Prostate gland (tissue), 2 donors: ENCODE measurements around the gene ENAH. TPM values are rescaled to one million over a fixed set of nuclear protein-coding genes. Genes with fewer than 3 reads are reported as not detected.
"Not testable (repeated sequence)": the region's sequence is repeated elsewhere in the genome, so short reads cannot be mapped to it uniquely, and the experiment has no call there.

Source experiments
- DNase-seq: peaks from one replicate; pipeline ENCODE4 v3.0.0-alpha.2; 2019; ENCODE audit warnings: low spot score
- H3K27ac ChIP-seq, 2 donors: fragments of 200-600 bp; sonication (generic); 2 replicates each; pipeline ENCODE4 v1.5.1; 2017 to 2019
- H3K27me3 ChIP-seq: fragments of 200-600 bp; sonication (generic); replicated peaks from 2 replicates; pipeline ENCODE4 v1.5.1; 2019; ENCODE audit not compliant: insufficient read depth
- H3K36me3 ChIP-seq, 2 donors: fragments of 200-600 bp; sonication (generic); 1 replicate in 1 of 2; 2 replicates in 1 of 2; pipeline versions ENCODE4 v1.5.1 to v1.8.1; 2017 to 2019
- H3K4me1 ChIP-seq: fragments of 200-600 bp; sonication (generic); replicated peaks from 2 replicates; pipeline ENCODE4 v1.5.1; 2019
- H3K4me3 ChIP-seq, 2 donors: fragments of 200-600 bp; sonication (generic); 2 replicates each; pipeline ENCODE4 v1.5.1; 2017 to 2019
- H3K9me3 ChIP-seq: fragments of 200-600 bp; sonication (generic); 2 replicates; pipeline ENCODE4 v1.5.1; 2017
- POLR2A ChIP-seq: fragments of 450-650 bp; IDR thresholded peaks from one replicate; pipeline ENCODE4 v1.6.1; 2016; ENCODE audit warnings: antibody characterized with exemption, mild to moderate bottlenecking
- POLR2AphosphoS5 ChIP-seq: sonication (generic); formaldehyde crosslinking; IDR thresholded peaks from one replicate; pipeline ENCODE4 v1.6.1; 2017; ENCODE audit warnings: antibody characterized with exemption
- WGBS: methylation state at CpG from one replicate; pipeline ENCODE4 v1.1.5; 2018; 5-methylcytosine and 5-hydroxymethylcytosine counted together
- intact Hi-C: fragments of 100-400 bp; cut with DNase I; formaldehyde crosslinking; loops from one replicate; pipeline ENCODE4 v1.14.2; 2022
- total RNA-seq, 2 donors: library from RNA; depleted of rRNA; stranded (reverse); fragments of >200 nt; gene quantifications; one replicate each; pipeline ENCODE4 v1.1.0, GENCODE V29; 2016
- TF ChIP-seq, protein P1 (sequence below), 4 experiments: fragments of 200-600 bp in 2 of 4; fragments of 450-650 bp in 2 of 4; sonication (generic) in 2 of 4; IDR thresholded peaks; 1 replicate in 3 of 4; 2 replicates in 1 of 4; pipeline ENCODE4 v1.5.1; 2016 to 2019; ENCODE audit warnings: antibody characterized with exemption in 4 of 4, mild to moderate bottlenecking in 2 of 4, moderate library complexity in 2 of 4

ENAH gene
- total RNA-seq, 2 donors from 2014 or later: 36.4 to 93.6 TPM

DNA sequence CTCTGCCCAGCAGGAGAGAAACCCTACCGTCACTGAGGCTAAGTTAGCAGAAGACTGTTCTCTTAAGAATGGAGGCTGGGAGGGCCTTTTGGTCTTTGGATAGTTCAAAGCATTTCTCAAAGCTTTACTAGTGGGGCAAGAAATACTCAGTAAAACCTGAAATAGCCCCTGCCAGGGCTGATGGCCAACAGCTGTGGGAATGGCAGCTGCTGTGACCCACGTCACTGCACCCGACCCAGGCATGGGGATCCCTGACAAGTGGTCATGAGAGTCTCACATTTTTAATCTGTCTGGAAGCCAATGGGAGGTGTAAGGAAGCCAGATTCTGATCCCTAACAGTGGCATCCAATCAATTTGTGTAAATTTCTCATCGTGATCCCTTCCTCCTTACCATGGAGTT is 44.5 kb upstream of the ENAH start:
- Histone ChIP-seq H3K4me3 (no peak overlapping the region), H3K4me1 (no peaks in the 10 kb centered on the region), H3K27ac (peak overlapping the region in 1 of 2 donors; percentile 3), H3K9me3 (no peaks in the 10 kb centered on the region), H3K36me3 (no peaks in the 10 kb centered on the region), H3K27me3 (no peaks in the 10 kb centered on the region)
- intact Hi-C loops: no loop called here
- TF ChIP-seq, protein P1, sequence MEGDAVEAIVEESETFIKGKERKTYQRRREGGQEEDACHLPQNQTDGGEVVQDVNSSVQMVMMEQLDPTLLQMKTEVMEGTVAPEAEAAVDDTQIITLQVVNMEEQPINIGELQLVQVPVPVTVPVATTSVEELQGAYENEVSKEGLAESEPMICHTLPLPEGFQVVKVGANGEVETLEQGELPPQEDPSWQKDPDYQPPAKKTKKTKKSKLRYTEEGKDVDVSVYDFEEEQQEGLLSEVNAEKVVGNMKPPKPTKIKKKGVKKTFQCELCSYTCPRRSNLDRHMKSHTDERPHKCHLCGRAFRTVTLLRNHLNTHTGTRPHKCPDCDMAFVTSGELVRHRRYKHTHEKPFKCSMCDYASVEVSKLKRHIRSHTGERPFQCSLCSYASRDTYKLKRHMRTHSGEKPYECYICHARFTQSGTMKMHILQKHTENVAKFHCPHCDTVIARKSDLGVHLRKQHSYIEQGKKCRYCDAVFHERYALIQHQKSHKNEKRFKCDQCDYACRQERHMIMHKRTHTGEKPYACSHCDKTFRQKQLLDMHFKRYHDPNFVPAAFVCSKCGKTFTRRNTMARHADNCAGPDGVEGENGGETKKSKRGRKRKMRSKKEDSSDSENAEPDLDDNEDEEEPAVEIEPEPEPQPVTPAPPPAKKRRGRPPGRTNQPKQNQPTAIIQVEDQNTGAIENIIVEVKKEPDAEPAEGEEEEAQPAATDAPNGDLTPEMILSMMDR (IDR thresholded peaks at IDR 0.05): no peak
- TF ChIP-seq POLR2A: no peak
- WGBS: 58% methylated on average over 4 of the region's 4 CpGs
- no peak for DNase-seq

- TF ChIP-seq, protein P1 (IDR thresholded peaks at IDR 0.05): no peak
- peak; percentile 73 for TF ChIP-seq POLR2AphosphoS5
- TF ChIP-seq POLR2A: no peak
- no peaks in the 10 kb centered on the region for H3K27me3 ChIP-seq
- no peaks in the 10 kb centered on the region for H3K36me3 ChIP-seq
- no peaks in the 10 kb centered on the region for H3K4me1 ChIP-seq
- peak overlapping the region; percentile 44 to 56 for H3K27ac ChIP-seq
- H3K9me3 ChIP-seq: no peaks in the 10 kb centered on the region
- WGBS: 34% methylated on average over 6 of the region's 6 CpGs
- peak; percentile 66 for DNase-seq
- H3K4me3 ChIP-seq: no peak overlapping the region
- intact Hi-C loops: no loop called here
Measured at GRCh38 chr1:225695578-225696337, 42.8 kb upstream of the ENAH start.

- intact Hi-C loops: no loop called here
- TF ChIP-seq, protein P1 (IDR thresholded peaks at IDR 0.05): no peak
- TF ChIP-seq POLR2A (no peak), POLR2AphosphoS5 (peak; percentile 90)
- Histone ChIP-seq H3K36me3 (no peaks in the 10 kb centered on the region), H3K27ac (peak overlapping the region; percentile 44 to 56), H3K4me3 (no peak overlapping the region), H3K9me3 (no peaks in the 10 kb centered on the region), H3K27me3 (no peaks in the 10 kb centered on the region), H3K4me1 (no peaks in the 10 kb centered on the region)
- WGBS: 25% methylated on average over 2 of the region's 2 CpGs
- DNase-seq: peak; percentile 60
Measured at GRCh38 chr1:225694151-225694603, 41.3 kb upstream of the ENAH start.

DNA sequence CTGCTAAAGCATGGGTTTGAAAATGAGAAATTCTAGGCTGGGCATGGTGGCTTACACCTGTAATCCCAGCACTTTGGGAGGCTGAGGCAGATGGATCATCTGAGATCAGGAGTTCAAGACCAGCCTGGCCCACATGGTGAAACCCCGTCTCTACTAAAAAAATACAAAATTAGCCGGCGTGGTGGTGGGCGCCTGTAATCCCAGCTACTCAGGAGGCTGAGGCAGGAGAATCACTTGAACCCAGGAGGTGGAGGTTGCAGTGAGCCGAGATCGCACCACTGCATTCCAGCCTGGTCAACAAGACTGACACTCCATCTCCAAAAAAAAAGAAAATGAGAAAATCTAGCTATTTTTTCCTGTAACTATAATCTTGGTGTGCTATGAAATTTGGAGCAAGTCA is 40.8 kb upstream of the ENAH start:
- intact Hi-C loops, H3K36me3 ChIP-seq, H3K27ac ChIP-seq, DNase-seq, H3K4me1 ChIP-seq, H3K4me3 ChIP-seq, H3K27me3 ChIP-seq, H3K9me3 ChIP-seq: not testable (repeated sequence)
- WGBS: 94% methylated on average over 6 of the region's 6 CpGs

- Histone ChIP-seq H3K4me3 (no peak overlapping the region), H3K36me3 (no peaks in the 10 kb centered on the region), H3K4me1 (no peaks in the 10 kb centered on the region), H3K27me3 (no peaks in the 10 kb centered on the region), H3K27ac (no peak overlapping the region), H3K9me3 (no peaks in the 10 kb centered on the region)
- intact Hi-C loops: no loop called here
- no peak for DNase-seq
- WGBS: 80% methylated on average over 6 of the region's 6 CpGs
- TF ChIP-seq, protein P1 (IDR thresholded peaks at IDR 0.05): no peak
- no peak for TF ChIP-seq POLR2AphosphoS5
- no peak for TF ChIP-seq POLR2A
Measured at GRCh38 chr1:225693085-225693696, 40.3 kb upstream of the ENAH start.
